A172 (cell line): ENCODE data around the gene PARP15. TPM values are rescaled to one million over a fixed set of nuclear protein-coding genes. Genes with fewer than 3 reads are reported as not detected.

Source experiments
- DNase-seq: peaks from one replicate; pipeline ENCODE4 v3.0.0-alpha.2; 2015; ENCODE audit warnings: low spot score
- total RNA-seq: library from RNA; depleted of rRNA; stranded (reverse); fragments of >200 nt; shearing (Covaris generic); gene quantifications from 2 replicates; pipeline ENCODE4 v1.2.3, GENCODE V29; 2014

Gene PARP15
- total RNA-seq, 1 experiment from 2014 or later, result not detected

DNA sequence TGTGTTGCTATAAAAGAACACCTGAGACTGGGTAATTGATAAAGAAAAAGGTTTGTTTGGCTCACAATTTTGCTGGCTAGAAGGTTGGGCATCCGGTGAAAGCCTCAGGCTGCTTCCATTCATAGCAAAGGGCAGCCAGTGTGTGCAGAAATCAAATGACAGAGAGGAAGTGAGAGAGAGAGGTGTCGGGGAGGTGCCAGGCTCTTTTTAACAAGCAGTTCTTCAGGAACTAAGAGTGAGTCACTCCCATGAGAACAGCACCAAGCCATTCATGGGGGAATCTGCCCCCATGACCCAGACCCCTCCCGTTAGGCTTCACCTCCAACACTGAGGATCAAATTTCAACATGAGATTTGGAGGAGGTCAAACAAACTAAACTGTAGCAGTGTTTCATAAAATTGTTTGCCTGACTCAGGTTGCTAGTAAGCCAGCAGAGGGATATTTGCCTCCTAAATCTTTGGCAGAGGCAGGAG lies 4.5 kb upstream of the PARP15 start:
- DNase-seq, result peak; percentile 74

DNA sequence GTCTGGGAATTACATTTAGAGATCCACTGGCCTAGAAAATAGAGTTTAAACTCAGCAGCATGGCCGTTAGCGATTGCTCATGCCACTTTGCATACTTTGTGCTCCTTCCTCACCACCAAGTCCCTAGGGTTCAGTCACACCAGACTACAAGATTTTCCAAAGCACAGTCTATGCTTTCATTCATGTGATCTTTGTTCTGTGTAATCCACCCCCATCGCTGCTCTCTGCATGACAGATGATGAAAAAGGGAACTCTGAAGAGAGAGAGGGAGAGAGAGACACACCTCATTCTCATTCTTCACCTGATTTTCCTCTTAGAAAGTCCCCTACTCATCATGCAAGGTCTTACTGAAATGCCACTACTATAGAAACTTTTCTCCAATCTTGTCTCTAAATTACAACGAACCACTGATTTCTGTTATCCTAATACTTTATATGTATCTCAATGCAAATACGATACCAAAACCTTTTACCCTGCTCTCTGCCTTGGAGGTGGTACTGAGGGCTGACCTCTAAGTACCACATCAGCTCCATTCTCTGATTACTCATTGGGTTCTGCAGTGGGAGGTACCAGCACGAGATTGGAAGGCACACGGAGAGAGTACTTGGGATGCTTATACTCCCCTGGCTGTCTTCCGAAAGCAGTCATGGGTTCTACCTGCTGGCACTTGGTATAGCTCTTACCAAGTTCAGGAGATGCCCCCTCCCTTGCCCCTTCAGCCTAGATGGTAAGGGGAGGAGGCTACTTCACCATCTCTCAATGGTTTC lies 1.1 kb upstream of the PARP15 start:
- DNase-seq, result no peak

DNA sequence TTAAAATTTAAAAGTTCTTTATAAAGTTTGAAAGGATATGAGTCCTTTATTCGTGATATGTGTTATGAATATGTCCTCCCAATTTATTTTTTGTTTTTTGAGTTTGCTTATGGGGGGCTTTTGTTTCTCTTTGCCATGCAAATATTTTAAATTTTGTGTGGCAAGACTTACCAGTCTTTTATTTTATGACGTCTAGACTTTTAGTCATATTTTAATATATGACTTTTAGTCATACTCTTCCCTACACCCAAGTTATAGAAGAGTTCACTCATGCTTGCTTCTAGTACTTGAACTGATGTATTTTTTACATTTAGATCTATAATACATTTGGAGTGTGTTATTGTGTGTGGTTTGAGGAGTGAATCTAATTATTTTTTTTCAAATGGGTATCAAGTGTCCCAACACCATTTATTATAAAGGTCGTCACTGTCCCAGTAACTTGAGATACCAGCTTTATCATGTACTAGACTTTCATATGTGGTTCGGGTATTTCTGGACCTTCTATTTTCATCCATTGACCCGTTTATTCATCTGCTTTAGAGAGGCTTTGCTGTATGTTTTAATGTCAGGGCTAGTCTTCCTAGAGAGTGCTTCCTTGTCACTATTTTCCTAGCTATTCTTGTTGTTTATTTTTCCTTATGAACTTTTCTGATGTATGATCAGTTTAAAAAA lies 755 bp downstream of the PARP15 start:
- no peak for DNase-seq

DNA sequence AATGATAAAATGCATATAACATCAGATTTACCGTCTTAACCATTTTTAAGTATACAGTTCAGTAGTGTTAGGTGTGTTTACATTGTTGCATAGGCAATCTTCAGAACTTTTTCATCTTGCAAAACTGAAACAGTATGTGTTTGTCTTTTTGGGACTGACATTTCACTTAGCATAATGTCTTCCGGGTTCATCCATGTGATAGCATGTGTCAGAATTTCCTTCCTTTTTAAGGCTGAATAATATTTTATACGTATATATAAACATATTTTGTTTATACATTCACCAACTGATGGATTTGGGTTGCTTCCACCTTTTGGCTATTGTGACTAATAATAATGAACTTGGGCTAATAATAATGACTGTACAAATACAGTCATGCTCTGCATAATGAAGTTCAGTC lies 3.0 kb downstream of the PARP15 start:
- DNase-seq, result no peak

DNA sequence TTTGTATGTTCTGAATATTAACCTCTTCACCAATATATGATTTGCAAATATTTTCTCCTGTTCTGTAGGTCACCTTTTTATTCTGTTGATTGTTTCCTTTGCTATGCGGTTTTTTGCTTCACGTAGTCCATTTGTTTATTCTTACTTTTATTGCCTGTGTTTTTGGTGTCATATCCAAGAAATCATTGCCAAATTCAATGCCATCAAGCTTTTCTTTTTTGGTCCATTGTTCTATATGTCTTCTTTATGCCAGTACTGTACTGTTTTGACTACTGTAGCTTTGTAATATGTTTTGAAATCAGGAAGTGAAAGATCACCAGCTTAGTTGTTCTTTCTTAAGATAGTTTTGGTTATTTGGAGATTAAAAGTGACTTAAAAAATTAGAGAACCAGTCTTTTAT lies 4.2 kb downstream of the PARP15 start:
- DNase-seq, result no peak

DNA sequence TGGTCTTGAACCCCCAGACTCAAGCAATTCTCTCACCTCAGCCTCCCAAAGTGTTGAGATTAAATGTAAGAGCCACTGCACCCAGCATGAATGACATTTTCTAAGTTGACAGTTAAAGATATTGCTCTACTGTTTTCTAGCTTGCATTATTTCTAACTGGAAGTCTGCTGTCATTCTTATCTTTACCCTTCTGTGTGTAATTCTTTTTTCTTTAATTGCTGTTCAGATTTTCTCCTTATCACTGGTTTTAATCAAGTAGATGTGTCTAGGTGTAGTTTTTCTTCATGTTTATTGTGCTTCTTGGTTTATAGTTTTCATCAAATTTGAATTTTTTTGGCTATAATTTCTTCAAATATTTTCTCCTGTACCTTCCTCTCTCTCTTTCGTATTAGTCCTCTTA lies 4.9 kb downstream of the PARP15 start:
- no peak for DNase-seq

DNA sequence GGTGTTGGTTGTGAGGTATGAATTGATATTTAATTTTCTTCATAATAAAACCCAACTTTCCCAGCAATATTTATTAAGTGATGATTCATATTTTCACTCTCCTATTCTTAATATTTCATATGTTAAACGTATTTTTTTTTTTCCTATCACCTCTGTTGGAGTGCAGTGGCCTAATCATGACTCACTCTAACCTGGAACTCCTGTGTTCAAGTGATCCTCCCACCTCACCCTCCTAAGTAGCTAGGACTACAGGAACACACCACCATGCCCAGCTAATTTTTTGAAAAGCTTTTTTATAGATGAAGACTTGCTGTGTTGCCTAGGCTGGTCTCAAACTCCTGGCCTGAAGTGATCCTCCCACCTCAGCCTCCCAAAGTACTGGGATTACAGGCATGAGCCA lies 8.6 kb downstream of the PARP15 start:
- DNase-seq, result no peak

DNA sequence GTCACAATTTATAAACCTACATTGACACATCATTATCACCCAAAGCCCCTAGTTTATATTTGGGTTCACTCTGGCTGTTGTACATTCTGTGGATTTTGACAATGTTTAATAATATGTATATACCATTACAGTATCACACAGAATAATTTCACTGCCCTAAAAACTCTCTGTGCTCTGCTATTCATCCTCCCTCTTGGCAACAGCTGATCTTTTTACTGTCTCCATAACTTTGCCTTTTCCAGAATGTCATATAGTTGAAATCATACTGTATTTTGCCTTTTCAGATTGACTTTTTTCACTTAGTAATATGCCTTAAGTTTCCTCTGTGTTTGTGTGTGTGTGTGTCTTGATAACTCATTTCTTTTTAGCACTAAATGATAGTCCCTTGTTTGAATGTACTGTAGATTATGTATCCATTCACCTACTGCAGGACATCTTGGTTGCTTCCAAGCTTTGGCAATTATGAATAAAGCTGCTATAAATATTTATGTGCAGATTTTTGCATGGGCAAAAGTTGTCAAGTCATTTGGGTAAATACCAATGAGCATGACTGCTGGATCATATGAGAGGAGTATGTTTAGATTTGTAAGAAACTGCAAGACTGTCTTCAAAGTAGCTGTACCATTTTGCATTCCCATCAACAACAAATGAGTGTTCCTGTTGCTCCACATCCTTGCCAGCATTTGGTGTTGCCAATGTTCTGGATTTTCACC lies 9.5 kb downstream of the PARP15 start:
- no peak for DNase-seq

DNA sequence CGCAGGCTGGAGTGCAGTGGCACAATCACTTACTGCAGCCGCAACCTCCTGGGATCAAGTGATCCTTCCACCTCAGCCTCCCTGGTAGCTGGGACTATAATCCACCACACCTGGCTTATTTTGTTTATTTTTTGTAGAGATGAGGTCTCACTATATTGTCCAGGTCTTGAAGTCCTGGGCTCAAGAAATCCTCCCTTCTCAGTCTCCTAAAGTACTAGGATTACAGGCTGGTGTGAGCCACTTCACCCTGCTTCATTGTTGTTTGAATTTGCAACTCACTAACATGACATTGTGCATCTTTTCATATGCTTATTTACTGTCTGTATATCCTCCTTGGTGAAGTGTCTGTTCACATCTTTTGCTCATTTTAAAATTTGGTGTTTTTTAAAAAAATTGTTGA lies 10.1 kb downstream of the PARP15 start:
- DNase-seq, result no peak

DNA sequence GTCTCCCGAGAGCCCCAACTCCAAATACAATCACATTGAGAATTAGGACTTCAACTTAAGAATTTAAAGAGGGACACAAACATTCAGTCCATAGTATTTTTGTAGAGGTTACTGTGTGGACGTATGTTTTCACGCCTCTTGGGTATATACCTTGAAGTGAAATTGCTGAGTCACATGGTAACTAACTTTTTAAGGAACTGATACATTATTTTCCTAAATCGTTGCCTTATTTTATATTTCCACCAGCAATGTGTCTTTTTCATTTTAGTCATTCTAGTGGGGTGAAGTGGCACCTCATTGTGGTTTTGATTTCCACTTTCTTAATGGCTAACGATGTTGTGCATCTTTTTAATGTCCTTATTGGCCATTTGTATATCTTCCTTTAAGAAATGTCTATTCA lies 11.8 kb downstream of the PARP15 start:
- no peak for DNase-seq

DNA sequence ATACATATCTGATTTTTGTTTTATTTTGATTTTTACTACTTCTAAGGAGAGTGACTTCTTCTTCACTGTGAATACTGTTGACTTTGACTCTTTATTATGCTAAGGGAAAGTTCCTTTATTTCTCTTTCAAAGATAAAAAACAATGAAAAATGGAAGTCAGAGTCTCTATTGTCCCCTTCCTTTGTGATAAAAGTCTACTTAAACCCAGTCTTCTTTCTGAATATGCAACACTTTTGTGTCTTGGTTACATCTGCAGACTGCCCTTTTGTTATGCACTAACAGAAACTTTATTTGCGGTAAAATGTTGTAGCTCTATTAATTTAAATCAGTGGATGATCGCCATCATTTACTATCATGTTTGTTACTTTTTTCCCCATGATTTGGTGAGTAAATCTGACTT lies 13.2 kb downstream of the PARP15 start:
- no peak for DNase-seq

DNA sequence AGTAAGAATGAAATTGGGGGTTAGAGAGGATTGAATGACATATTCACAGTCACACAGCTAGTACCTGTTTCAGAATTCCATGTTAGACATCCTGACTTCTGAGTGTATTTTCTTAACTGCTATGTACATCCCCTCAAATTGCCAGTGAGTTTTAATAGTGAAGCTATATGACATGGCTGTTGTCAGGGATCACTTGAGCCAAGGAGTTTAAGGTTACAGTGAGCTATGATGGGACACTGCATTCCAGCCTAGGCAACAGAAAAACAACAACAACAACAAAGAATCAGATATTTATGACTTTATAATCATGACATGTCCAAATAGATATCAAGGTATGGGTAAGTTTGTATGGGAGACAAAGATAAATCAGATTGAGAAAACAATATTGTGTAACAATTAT lies 16.6 kb downstream of the PARP15 start:
- DNase-seq, result no peak

DNA sequence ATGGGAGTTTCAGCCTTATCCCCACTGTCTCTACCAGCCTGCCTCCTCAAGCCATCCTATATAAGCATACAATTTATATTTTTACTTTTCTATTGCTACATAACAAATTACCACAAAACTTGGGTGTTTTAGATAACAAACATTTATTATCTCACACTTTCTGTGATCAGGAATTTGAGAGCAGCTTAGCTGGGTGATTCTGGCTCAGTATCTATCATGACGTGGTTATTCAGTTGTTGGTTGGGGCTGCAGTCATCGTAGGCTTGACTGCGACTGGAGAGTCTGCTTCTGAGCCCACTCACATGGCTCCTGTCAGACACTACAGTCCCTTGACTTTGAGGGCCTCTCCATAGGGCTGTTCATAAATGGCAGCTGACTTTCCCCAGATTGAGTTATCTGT lies 20.7 kb downstream of the PARP15 start:
- no peak for DNase-seq

DNA sequence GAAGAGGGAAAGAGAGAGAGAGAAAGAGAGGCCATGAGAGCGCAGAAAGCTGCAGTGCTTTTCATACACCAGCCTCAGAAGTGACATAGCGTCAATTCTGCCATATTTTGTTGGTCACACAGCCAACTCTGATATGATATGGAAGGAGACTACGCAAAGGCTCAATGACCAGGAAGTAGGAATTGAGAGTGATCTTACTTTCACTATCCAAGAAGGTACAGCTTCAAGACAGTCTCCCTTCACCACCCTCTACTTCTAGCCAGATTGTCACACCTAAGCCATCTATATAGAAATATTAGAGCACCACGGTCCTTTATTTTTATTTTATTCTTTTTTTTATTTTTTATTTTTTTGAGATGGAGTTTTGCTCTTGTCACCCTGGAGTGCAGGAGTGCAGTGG lies 21.1 kb downstream of the PARP15 start:
- no peak for DNase-seq

DNA sequence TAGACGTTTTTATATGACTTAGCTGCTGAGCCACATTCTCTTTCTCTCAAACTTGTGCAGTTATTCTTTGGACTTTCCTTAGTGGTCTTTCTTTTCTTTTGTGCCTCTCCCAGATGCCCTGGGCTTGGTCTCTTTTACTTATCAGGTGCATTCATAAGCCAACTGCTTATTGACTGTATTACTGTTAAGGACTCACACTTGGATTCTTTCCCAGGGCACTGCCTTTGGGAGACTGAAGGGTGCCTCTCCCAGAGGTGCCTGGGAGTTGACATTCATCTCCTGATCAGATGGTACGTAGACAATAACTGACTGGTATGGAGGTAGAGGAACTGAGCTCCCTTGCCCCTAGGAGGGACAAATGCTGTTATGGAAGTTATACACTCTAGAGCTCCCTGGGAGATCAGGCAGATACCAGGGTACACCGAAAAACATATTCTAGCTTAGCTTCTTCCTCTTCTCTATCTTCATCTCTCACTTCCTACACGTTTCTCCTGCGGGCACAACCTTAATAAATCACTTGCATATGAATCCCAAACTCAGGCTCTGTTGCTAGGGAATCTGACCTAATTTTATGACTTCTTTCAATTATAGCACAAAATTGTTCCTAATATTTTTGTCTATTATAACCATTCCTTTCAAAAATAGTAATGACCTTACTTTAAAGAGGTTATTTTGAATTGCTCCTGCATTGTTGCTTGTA lies 24.7 kb downstream of the PARP15 start:
- DNase-seq, result no peak

DNA sequence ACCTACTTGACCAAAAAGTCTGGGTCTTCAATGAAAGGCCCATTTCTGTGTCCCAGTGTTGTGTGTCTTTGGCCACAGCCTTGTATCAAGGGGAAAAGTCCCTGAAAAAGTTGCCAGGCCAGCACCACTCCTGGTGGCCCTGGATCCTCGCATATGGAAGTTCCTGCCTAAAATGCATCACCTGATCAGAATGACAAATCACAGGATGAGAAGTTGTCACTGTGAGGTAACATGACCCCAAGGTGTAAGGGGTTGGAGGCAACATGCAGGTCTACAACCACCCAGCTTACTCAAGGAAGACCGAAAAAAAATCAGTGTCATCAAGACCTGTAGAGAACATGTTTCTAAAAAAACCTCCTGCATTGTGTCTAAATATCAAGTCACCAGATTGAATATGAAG lies 25.6 kb downstream of the PARP15 start:
- DNase-seq, result no peak

DNA sequence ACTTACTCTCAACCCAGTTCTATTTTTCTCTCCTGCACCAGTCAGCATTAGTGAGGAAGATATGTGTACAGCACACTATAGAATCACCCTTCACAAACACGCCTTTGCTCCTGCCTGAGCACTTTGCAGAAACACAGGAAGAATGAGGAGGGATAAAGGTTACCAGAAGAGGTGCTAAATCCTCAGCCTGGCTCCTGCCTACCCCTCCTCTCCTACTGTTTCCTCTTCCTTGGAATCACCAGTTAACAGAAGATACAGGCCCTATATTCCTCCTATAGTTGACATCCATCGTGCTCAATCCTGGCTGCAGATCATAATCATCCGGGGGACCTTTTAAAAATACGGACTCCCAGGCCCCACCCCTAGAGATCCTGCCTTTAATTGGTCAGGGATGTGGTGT lies 28.9 kb downstream of the PARP15 start:
- DNase-seq, result no peak

DNA sequence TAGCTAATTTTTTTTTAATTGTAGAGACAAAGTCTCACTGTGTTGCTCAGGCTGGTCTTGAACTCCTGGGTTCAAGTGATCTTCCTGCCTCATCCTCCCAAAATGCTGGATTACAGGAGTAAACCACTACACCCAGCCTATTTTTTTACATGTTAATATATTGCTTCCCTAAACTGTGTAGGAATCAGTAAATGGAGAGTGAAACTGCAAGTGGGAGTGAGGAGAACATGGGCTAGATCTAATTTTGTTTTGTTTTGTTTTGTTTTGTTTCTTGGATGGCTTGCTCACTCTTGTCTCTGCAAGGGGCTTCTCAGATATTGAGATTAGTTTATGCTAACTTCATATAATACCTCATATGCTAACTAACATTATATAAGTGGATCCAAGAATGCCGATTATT lies 31.5 kb downstream of the PARP15 start:
- no peak for DNase-seq

DNA sequence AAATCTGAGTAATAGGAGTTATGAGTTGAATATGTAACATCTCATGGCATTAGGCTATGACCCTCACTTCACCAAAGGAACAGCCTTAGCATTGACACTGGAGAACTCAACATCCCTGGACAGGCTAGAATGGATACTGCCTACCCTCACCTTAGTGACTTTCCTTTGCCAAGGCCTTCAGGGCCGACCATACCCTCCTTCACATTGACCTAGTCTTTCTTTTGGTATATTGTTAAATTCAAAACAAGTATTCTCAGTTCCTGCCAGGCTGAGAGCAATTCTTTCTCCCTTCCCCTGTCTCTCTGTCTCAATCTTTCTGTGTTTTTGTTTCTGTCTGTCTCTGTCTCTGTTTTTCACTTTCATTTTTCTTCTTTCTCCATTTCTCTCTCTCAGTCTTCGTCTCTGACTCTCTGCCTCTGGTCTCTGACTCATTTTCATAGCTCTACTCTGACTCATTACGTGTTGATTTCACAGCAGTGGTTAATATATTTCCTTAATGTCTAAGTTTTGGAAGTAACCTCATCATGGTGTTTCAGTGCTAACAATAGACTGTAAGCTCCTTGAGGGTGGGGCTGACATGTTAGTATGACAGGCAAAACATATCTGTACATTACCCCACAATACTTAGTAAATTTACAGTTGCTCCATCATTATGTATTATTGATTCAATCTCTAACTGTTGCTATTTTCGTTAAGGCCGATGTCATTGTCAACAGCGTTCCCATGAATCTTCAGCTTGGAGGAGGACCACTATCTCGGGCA lies 32.5 kb downstream of the PARP15 start:
- DNase-seq, result peak; percentile 79

DNA sequence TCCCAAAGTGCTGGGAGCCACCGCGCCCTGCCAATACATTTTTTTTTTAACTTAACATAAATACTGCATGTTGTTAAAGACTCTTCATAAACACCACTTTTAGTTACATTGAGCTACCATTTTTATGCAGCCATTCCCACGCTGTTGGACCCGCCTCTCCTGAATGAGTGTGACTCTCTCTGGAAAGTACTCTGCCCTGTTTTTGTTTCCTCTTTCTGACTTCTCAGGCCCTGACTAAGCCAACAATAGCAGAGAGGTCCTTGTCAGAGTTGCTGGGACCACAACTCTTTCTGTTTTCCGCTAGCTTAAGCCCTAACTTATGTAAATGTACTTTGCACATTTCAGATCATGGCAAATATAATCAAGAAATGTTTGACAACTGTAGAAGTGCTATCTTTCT lies 35.2 kb downstream of the PARP15 start:
- DNase-seq, result no peak

DNA sequence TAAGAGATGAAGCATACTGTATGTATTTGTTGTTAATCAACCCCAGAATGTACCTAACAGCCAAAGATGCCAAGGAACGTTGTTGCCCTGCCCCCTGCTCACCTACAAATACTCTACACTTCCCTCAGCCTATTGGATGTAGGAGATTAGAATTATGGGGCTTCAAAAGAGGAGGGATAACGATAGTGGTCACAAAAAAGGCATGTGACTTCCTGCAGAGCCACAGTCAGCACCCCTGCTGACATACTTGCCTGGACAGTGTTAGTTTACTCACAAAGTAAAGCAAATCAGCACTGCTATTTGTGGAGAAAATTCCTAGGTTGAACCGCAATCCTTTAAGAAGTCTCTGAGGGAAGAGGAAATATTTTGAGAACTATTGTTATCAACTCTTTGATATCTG lies 37.9 kb downstream of the PARP15 start:
- peak; percentile 40 for DNase-seq

DNA sequence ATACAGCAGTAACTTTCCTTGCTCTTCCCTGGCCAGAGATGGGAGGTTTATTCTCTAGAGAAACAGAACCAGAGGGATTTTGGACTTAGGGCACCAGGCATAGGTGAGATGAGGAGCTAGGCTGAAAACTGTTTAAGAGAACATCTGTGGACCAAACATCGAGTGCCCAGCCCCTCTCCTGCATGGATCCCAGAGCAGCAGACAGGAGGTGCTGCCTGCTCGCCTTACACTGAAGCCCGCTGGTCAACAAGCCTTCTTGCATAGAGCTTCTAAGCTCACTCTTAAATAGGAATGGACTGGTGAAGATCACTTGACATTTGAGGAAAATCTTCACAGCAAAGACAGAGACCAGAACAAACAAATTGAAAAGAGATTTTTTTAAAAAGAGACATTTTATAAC lies 41.2 kb downstream of the PARP15 start:
- no peak for DNase-seq
